Kidney glomerular epithelial cell (primary cell): ENCODE measurements around the gene PCBP4.
A peak's percentile ranks its signal among the peaks of the same experiment; 100 is the strongest.

Experiments
- DNase-seq: peaks from one replicate; lab custom pipeline; 2025; lab: John Stamatoyannopoulos, UW

The PCBP4 gene

DNA sequence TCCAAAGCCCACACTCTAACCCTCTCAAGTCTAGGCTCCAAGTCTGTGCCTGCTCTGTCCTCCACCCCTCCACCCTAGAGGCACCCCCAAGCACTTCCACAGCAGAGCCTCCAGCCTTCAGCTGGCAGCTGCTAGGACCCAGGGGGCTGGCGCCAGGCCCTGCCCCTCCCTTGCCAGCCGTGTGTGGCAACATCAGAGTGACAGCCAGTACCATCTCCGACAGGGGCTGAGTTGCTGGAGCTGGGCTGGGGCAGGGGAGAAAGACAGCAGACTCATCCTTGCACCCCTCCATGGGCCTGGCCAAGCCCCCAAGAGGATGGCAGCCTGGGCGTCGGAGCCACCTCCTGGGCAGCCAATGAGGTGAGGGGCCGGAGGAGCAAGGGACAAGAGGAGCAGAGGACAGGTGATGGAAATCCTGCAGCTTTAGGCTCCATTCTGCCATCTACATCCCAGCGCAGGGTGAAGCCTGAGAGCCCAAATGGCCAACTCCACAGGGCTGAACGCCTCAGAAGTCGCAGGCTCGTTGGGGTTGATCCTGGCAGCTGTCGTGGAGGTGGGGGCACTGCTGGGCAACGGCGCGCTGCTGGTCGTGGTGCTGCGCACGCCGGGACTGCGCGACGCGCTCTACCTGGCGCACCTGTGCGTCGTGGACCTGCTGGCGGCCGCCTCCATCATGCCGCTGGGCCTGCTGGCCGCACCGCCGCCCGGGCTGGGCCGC is 11.9 kb downstream of the PCBP4 start, which contains the start of gene GPR62:
Gene GPR62, plus strand, starts transcription at position 207 of the 718 bp plus-strand sequence. Its CDS starts 272 bp downstream, at position 479.
- DNase-seq = no peak

DNA sequence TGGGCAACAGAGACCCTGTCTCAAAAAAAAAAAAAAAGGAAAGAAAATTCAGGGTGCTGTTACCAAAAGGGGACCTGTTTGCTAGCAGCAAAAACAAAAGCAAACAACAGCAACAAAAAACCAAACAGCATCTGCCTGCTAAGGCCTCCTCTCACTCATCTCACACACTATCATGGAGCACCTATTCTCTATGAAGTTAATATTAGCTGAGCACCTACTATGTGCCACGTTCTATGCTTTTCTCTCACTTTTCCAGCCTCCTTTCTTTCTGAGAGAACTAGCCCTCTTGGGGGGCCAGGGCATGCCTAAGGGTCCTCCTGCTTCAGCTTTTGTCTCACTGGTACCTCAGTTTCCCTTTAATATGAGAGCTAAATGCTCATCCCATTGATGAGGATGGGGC is 12.5 kb downstream of the PCBP4 start:
- DNase-seq = no peak

GRCh38 chr3:51954105-51954504 is 13.1 kb downstream of the PCBP4 start:
- DNase-seq = no peak

GRCh38 chr3:51953445-51953844 is 13.8 kb downstream of the PCBP4 start:
- no peak for DNase-seq

DNA sequence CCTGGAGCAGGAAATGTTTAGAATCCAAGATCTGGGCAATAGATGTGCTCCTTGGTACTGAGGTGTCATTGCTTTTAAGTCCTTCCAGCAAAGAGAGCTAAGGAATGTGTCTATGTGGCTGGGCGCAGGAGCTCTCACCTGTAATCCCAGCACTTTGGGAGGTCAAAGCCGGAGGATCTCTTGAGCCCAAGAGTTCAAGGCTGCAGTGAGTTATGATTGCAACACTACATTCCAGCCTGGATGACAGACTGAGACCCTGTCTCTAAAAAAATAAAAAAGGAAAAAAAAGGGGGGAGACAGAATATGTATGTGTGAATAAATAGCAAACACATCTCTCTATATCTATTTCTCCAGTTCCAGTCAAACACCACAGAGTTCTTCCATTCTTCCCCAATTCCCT is 16.4 kb downstream of the PCBP4 start:
- DNase-seq = no peak

- DNase-seq = no peak
These were observed 18.1 kb downstream of the PCBP4 start for GRCh38 chr3:51949121-51949520.

GRCh38 chr3:51948016-51948580 is 19.2 kb downstream of the PCBP4 start:
- no peak for DNase-seq

GRCh38 chr3:51947215-51947900 is 19.9 kb downstream of the PCBP4 start:
- no peak for DNase-seq

GRCh38 chr3:51946796-51947195 is 20.5 kb downstream of the PCBP4 start:
- no peak for DNase-seq

GRCh38 chr3:51945926-51946705 is 21.1 kb downstream of the PCBP4 start:
- no peak for DNase-seq

GRCh38 chr3:51945031-51945840 is 22.0 kb downstream of the PCBP4 start:
- no peak for DNase-seq

GRCh38 chr3:51944451-51945021 is 22.7 kb downstream of the PCBP4 start:
- DNase-seq = no peak

- no peak for DNase-seq
These were observed 23.5 kb downstream of the PCBP4 start for GRCh38 chr3:51943451-51944391.

GRCh38 chr3:51942603-51943450 is 24.4 kb downstream of the PCBP4 start:
- DNase-seq = peak; percentile 36

GRCh38 chr3:51941798-51942602 is 25.3 kb downstream of the PCBP4 start, which contains the start of the genes PARP3 and RRP9:
TSS of gene PARP3 (plus strand) at chr3:51942363. CDS start at chr3:51943356, 993 bp downstream.
TSS of gene RRP9 (minus strand) at chr3:51941904. CDS start at chr3:51941867, 37 bp downstream.
- peak; percentile 99 for DNase-seq

DNA sequence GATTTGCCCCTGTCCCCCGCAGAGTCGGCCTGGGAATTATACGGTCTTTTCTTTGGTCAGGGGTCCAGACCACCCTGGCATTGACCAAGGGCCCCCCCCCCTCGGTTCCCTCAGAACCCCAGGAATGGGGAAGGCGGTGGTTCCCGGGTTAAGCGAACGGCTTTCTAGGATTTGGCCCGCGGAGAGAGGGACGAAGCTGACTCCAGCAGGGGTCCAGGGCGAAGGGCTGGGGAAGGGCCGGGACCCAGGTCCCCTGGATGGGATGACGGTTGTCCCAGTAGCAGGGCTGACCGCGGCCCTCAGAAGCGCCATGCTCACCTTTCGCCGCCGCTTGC is 25.8 kb downstream of the PCBP4 start:
- DNase-seq = no peak

DNA sequence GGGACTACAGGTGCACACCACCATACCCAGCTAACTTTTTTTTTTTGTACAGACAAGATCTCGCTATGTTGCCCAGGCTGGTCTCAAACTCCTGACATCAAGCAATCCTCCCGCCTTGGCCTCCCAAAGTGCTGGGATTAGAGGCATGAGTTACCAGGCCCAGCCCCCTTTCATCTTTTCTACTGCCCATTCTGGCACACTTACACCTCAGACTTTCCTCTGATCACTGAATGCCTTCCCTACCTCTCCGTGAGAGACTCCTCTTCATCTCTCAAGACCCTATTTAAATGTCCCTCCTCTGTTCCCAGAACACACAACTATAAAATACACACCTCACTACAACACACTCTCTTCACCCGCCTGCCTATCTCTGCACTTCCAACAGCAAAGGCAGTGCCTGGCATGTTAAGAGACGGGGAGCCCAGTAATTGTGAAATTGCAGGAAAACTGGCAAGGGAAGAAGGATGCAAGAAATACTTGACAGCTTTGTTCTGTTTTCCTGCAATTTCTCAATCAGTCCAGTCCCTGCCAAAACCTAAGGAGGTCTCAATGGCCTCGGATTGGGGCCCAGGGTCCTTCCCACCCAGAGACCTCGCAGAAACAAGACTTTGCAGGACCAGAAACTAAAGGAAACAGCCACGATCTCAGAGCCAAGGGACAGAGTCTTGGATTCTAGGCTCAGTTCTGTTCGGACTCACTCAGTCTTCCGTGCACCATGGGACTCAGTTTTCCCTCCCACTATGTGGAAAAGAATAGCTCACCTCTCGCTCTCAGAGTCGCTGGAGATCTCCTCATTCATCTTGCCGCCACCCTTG is 26.4 kb downstream of the PCBP4 start:
- no peak for DNase-seq
